Naive B cell (primary cell): Measurements from ENCODE around the gene KIAA1210. TPM values are rescaled to one million over a fixed set of nuclear protein-coding genes. Genes with fewer than 3 reads are reported as not detected.

Experiments
- ATAC-seq, 2 donors: fragments of 150-1000 bp; cut with Tn5 transposase; 2 replicates each; pipeline ENCODE4 v1.10.0; 2021; ENCODE audit warnings: low read depth in 2 of 2, mild to moderate bottlenecking in 2 of 2, moderate library complexity in 2 of 2
- DNase-seq: peaks from one replicate; pipeline ENCODE4 v3.0.0; 2022
- H3K27ac Mint-ChIP-seq, 6 donors: one replicate each; pipeline ENCODE4 v1.8.0; 2020 to 2022; ENCODE audit warnings: mild to moderate bottlenecking in 6 of 6, mixed read lengths in 6 of 6, moderate library complexity in 5 of 6, inconsistent platforms in 2 of 6
- H3K27me3 Mint-ChIP-seq, 3 donors: one replicate each; pipeline ENCODE4 v1.8.0; 2021 to 2022; ENCODE audit warnings: mixed read lengths in 3 of 3, mild to moderate bottlenecking in 1 of 3
- H3K36me3 Mint-ChIP-seq, 2 donors: one replicate each; pipeline ENCODE4 v1.8.0; 2020 to 2022; ENCODE audit warnings: mixed read lengths in 2 of 2, inconsistent platforms in 1 of 2, mild to moderate bottlenecking in 1 of 2
- H3K4me1 Mint-ChIP-seq, 3 donors: one replicate each; pipeline ENCODE4 v1.8.0; 2020 to 2022; ENCODE audit warnings: mixed read lengths in 3 of 3, inconsistent platforms in 1 of 3, mild to moderate bottlenecking in 1 of 3, moderate library complexity in 1 of 3
- H3K4me3 Mint-ChIP-seq, 8 donors: one replicate each; pipeline ENCODE4 v1.8.0; 2020 to 2022; ENCODE audit warnings: mild to moderate bottlenecking in 8 of 8, mixed read lengths in 8 of 8, moderate library complexity in 8 of 8, inconsistent platforms in 2 of 8
- H3K9me3 Mint-ChIP-seq, 7 donors: one replicate each; pipeline ENCODE4 v1.8.0; 2020 to 2022; ENCODE audit warnings: mixed read lengths in 7 of 7, mild to moderate bottlenecking in 5 of 7, inconsistent platforms in 2 of 7, moderate library complexity in 1 of 7
- polyA plus RNA-seq, 6 donors: library from polyadenylated mRNA; unstranded; fragments of 300-500 nt; fragmentation: Illumina TruSeq; gene quantifications; one replicate each; pipeline ENCODE4 v1.2.3, GENCODE V29; 2021; ENCODE audit warnings: low read depth in 6 of 6

KIAA1210 gene
- polyA plus RNA-seq, 6 donors from 2014 or later: not detected

DNA sequence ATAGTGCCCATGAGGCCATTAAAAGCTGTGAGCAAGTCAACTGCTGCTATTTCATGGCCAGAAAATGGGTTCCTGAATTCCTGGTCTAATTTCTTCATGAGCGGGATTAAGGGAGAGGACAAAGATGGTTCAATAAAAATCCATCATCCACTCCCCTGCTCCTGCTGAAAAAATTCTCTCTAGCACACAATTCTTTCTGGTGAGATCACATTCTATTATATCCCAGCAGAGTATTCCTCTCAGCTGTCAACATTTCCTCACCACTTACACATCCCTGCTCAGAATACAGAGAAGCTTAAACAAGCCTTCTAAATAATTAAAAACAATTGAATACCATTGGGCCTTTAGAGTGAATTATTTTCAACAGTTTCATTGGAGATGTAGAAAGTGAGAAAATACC is 45.3 kb downstream of the KIAA1210 start:
- ATAC-seq (no peak), DNase-seq (no peak)
- Mint-ChIP-seq H3K9me3 (peaks cover 0 to 3% (median 0%) of the 10 kb centered on the region in 7 donors), H3K4me1 (no peaks in the 10 kb centered on the region), H3K4me3 (no peak overlapping the region), H3K27me3 (peaks cover 10 to 43% (median 19%) of the 10 kb centered on the region in 3 donors), H3K27ac (no peak overlapping the region), H3K36me3 (no peaks in the 10 kb centered on the region)

DNA sequence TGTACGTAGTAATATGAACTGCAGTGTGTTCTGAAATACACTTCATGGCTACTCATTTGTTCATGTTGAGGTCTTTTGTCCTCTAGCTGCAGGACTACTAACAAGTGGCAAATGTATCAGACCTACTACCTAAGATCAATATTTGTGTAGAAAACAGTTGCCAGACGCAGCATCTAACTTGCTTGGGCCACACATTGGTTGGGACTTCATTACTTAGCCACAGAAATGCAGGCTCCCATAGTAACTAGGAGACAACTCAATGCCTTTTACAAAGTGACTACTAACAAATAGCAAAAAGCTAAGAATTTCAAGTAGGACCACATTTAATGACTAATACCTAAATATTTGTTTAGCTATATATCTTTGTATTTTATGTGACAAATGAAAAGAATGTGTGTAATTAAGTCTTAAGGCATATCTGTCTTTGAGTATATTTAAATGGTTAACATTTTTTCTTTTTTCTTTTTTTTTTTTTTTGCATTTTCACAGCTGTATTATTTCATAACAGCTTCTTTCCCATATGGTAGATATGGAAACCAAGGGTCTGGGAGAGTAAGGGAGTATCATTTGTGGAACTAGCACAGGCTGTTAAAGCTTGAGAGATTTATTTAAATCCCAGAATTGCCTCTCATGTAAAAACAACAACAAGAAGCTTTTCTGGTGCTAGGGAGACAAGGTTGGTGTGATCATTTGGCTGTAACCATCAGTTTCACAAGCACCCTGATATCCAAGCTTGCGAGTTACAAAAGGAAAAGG is 52.2 kb downstream of the KIAA1210 start:
- Mint-ChIP-seq H3K27ac (no peak overlapping the region), H3K9me3 (peaks cover 0 to 3% (median 0%) of the 10 kb centered on the region in 7 donors), H3K4me3 (no peak overlapping the region), H3K36me3 (no peaks in the 10 kb centered on the region), H3K27me3 (peaks cover 19 to 22% (median 20%) of the 10 kb centered on the region in 3 donors), H3K4me1 (peaks cover 0 to 11% (median 6%) of the 10 kb centered on the region in 3 donors)
- DNase-seq (no peak), ATAC-seq (no peak)

GRCh38 chrX:119073911-119074310 is 53.7 kb downstream of the KIAA1210 start:
- H3K27ac Mint-ChIP-seq: no peak overlapping the region
- ATAC-seq: no peak
- no peak overlapping the region for H3K4me3 Mint-ChIP-seq
- peaks cover 0 to 11% (median 6%) of the 10 kb centered on the region in 3 donors for H3K4me1 Mint-ChIP-seq
- peaks cover 0 to 1% (median 0%) of the 10 kb centered on the region in 7 donors for H3K9me3 Mint-ChIP-seq
- peaks cover 8 to 13% (median 12%) of the 10 kb centered on the region in 3 donors for H3K27me3 Mint-ChIP-seq
- DNase-seq: no peak
- no peaks in the 10 kb centered on the region for H3K36me3 Mint-ChIP-seq

DNA sequence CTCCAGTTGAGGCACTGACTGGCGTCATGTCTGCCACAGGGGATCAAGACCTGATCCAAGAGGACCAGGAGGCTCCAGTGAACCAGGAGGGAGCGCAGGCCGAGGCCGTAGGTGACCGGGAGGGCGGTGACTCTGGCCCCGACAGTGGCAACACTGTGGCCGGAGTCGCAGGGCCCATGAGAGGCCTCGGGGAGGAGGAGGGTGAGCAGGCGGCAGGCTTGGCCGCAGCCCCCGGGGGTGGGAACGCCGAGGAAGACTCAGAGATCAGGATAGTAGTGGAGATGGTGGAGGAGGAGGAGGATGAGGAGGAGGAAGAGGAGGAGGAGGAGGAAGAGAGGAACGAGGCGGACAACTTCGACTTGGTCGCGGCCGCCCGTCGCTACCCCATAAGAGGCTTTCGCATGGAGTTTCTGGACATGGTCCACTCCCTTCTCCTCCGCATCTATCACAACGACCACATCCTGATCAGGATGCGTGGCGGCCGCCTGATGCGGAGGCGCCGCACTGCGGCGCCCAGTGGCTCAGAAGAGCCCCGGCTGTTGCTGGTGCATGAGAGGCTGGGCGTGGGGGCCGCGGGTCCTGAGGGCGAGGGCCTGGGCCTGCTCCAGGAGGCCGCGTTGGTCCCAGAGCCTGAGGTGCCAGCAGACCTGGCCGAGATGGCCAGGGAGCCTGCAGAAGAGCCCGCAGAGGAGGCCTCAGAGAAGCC is 54.3 kb downstream of the KIAA1210 start:
- no peaks in the 10 kb centered on the region for H3K36me3 Mint-ChIP-seq
- no peak overlapping the region for H3K27ac Mint-ChIP-seq
- H3K4me1 Mint-ChIP-seq: peaks cover 0 to 11% (median 6%) of the 10 kb centered on the region in 3 donors
- DNase-seq (no peak), ATAC-seq (no peak)
- H3K27me3 Mint-ChIP-seq: peaks cover 7 to 11% (median 8%) of the 10 kb centered on the region in 3 donors
- H3K4me3 Mint-ChIP-seq: peak overlapping the region in 1 of 8 donors; percentile 22
- peaks cover 0 to 1% (median 0%) of the 10 kb centered on the region in 7 donors for H3K9me3 Mint-ChIP-seq

DNA sequence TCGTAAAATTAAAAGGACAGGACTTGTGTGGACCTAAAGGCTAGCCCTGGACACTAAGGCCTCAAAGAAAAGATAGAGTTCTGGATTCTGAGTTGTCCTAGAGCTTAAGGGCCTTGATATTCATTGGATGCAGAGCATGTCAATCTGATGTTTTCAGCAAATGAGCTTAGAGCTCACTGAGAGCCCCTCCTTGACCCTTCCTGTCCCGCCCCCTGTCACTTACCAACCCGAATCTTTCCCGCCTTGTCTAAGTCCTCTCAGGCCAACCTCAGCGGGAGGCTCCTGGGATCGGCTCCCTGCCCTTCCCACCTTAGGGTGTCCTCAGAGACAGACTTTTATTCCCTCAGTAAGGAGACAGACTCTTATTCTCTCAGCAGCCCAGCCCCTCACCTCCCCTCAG is 54.9 kb downstream of the KIAA1210 start, which contains the start of gene CT47C1:
CT47C1 (plus strand) TSS at position 250 of the 400 bp plus-strand sequence. CDS start 233 bp downstream, outside the sequence.
- peaks cover 2 to 11% (median 8%) of the 10 kb centered on the region in 3 donors for H3K27me3 Mint-ChIP-seq
- no peak for DNase-seq
- H3K4me1 Mint-ChIP-seq: peaks cover 0 to 11% (median 6%) of the 10 kb centered on the region in 3 donors
- no peaks in the 10 kb centered on the region for H3K9me3 Mint-ChIP-seq
- H3K36me3 Mint-ChIP-seq: no peaks in the 10 kb centered on the region
- ATAC-seq: no peak
- H3K27ac Mint-ChIP-seq: peak within 1 kb of the TSS in 2 of 6 donors; percentile 34
- peak within 1 kb of the TSS in 2 of 8 donors; percentile 1 to 22 for H3K4me3 Mint-ChIP-seq

GRCh38 chrX:119071381-119071780 is 56.2 kb downstream of the KIAA1210 start:
- H3K9me3 Mint-ChIP-seq: no peaks in the 10 kb centered on the region
- H3K36me3 Mint-ChIP-seq: no peaks in the 10 kb centered on the region
- peaks cover 0 to 5% (median 5%) of the 10 kb centered on the region in 3 donors for H3K27me3 Mint-ChIP-seq
- H3K4me1 Mint-ChIP-seq: peaks cover 0 to 11% (median 6%) of the 10 kb centered on the region in 3 donors
- H3K27ac Mint-ChIP-seq: peak overlapping the region in 2 of 6 donors; percentile 34 to 35
- peak; percentile 72 to 81 for ATAC-seq
- peak overlapping the region in 5 of 8 donors; percentile 0 to 54 (median 16) for H3K4me3 Mint-ChIP-seq
- DNase-seq: peak; percentile 23

DNA sequence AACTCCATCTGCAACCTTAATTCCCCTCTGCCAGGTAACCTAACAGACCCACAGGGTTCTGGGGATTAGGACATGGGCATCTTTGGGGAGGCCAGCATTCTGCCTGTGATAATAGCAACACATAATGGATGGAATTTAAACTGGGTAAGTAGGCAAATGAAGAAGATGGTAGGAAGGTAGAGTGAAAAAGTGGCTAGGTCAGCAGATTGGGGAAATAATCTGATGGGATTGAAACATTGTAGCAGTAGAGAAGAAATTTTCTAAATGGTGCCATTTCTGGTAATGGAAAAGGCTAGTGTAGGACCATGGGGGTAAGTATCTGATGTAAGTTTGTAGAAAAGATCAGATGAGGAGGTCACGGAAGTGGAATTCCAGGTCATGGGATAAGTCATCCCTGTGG is 57.9 kb downstream of the KIAA1210 start:
- H3K4me3 Mint-ChIP-seq: no peak overlapping the region
- no peak for ATAC-seq
- H3K9me3 Mint-ChIP-seq: no peaks in the 10 kb centered on the region
- no peak overlapping the region for H3K27ac Mint-ChIP-seq
- peaks cover 0 to 5% (median 4%) of the 10 kb centered on the region in 3 donors for H3K27me3 Mint-ChIP-seq
- no peaks in the 10 kb centered on the region for H3K36me3 Mint-ChIP-seq
- no peak for DNase-seq
- peaks cover 0 to 11% (median 6%) of the 10 kb centered on the region in 3 donors for H3K4me1 Mint-ChIP-seq

GRCh38 chrX:119069128-119069527 is 58.5 kb downstream of the KIAA1210 start:
- Mint-ChIP-seq H3K4me1 (peaks cover 0 to 11% (median 6%) of the 10 kb centered on the region in 3 donors), H3K27me3 (peaks cover 0 to 5% (median under 1%) of the 10 kb centered on the region in 3 donors), H3K4me3 (no peak overlapping the region), H3K27ac (no peak overlapping the region), H3K9me3 (no peaks in the 10 kb centered on the region), H3K36me3 (no peaks in the 10 kb centered on the region)
- no peak for ATAC-seq
- DNase-seq: no peak

- Mint-ChIP-seq H3K4me1 (peaks cover 0 to 11% (median 6%) of the 10 kb centered on the region in 3 donors), H3K36me3 (no peaks in the 10 kb centered on the region), H3K9me3 (no peaks in the 10 kb centered on the region), H3K27me3 (peaks cover 0 to 6% (median 5%) of the 10 kb centered on the region in 3 donors), H3K4me3 (no peak overlapping the region), H3K27ac (no peak overlapping the region)
- DNase-seq (peak; percentile 31), ATAC-seq (peak; percentile 64 to 68)
Observed at GRCh38 chrX:119067023-119067739, 60.4 kb downstream of the KIAA1210 start.

DNA sequence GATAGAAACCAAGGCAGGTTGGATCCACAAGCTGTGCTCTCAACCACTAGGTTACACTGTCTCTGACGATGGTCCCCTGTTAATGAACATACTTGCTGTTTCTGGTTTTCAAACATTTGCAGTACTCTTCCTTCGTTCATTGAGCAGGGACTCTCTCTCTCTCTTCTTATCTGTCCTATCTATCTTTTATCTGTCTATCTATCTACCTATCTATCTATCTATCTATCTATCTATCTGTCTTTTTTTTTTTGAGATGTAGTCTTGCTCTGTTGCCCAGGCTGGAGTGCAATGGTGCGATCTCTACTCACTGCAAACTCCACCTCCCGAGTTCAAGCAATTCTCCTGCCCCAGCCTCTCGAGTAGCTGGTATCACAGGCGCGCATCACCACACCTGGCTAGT is 64.2 kb downstream of the KIAA1210 start:
- no peaks in the 10 kb centered on the region for H3K4me1 Mint-ChIP-seq
- peak overlapping the region in 1 of 6 donors; percentile 6 for H3K27ac Mint-ChIP-seq
- no peaks in the 10 kb centered on the region for H3K36me3 Mint-ChIP-seq
- ATAC-seq (no peak), DNase-seq (no peak)
- H3K4me3 Mint-ChIP-seq: no peak overlapping the region
- no peaks in the 10 kb centered on the region for H3K9me3 Mint-ChIP-seq
- H3K27me3 Mint-ChIP-seq: peaks cover 0 to 12% (median 4%) of the 10 kb centered on the region in 3 donors

- no peak for ATAC-seq
- Mint-ChIP-seq H3K36me3 (no peaks in the 10 kb centered on the region), H3K27ac (no peak overlapping the region), H3K4me3 (no peak overlapping the region), H3K4me1 (no peaks in the 10 kb centered on the region), H3K27me3 (peaks cover 0 to 12% (median 4%) of the 10 kb centered on the region in 3 donors), H3K9me3 (no peaks in the 10 kb centered on the region)
- DNase-seq: no peak
Observed at GRCh38 chrX:119062750-119063374, 64.8 kb downstream of the KIAA1210 start.

- DNase-seq (no peak), ATAC-seq (no peak)
- no peak overlapping the region for H3K4me3 Mint-ChIP-seq
- H3K9me3 Mint-ChIP-seq: peaks cover 0 to 1% (median 0%) of the 10 kb centered on the region in 7 donors
- peaks cover 9 to 32% (median 13%) of the 10 kb centered on the region in 3 donors for H3K27me3 Mint-ChIP-seq
- no peaks in the 10 kb centered on the region for H3K36me3 Mint-ChIP-seq
- H3K4me1 Mint-ChIP-seq: no peaks in the 10 kb centered on the region
- no peak overlapping the region for H3K27ac Mint-ChIP-seq
Observed at GRCh38 chrX:119055687-119056086, 71.9 kb downstream of the KIAA1210 start.

DNA sequence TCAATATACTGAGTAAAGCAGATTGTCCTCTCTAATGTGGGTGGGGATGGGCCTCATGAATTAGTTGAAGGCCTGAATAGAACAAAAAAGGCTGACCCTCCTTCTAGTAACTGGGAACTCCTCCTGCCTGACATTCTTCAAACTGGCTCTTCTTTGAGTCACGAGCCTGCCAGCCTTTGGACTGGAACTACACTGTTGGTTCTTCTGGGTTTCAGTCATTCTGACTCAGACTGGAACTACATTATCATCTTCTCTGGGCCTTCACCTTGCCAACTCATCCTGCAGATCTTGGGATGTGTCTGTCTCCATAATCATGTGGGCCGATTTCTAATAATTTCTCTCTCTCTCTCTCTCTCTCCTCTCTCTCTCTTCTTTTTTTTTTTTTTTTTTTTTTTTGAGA is 81.7 kb downstream of the KIAA1210 start:
- Mint-ChIP-seq H3K27me3 (peaks cover 15 to 39% (median 27%) of the 10 kb centered on the region in 3 donors), H3K9me3 (peaks cover 0 to 5% (median 0%) of the 10 kb centered on the region in 7 donors), H3K27ac (peak overlapping the region in 1 of 6 donors; percentile 11), H3K36me3 (no peaks in the 10 kb centered on the region), H3K4me1 (no peaks in the 10 kb centered on the region), H3K4me3 (no peak overlapping the region)
- ATAC-seq (no peak), DNase-seq (no peak)
